Measurements from ENCODE around the gene BICRA. TPM values are rescaled to one million over a fixed set of nuclear protein-coding genes. Genes with fewer than 3 reads are reported as not detected.

Gene BICRA
- total RNA-seq, 1 donor, result 8.5 TPM

- no peak for TF ChIP-seq CTCF (IDR thresholded peaks at IDR 0.05; ENCODE audit: insufficient read depth, low read length)
- DNase-seq (ENCODE audit: low read depth), result peak; percentile 41
- no peak overlapping the region for H3K4me3 ChIP-seq (ENCODE audit: low read depth, low read length)
These were observed 10.8 kb downstream of the BICRA start for GRCh38 chr19:47619763-47620162.

- no peak for TF ChIP-seq CTCF (IDR thresholded peaks at IDR 0.05; ENCODE audit: insufficient read depth, low read length)
- H3K4me3 ChIP-seq (ENCODE audit: low read depth, low read length), result no peak overlapping the region
- no peak for DNase-seq (ENCODE audit: low read depth)
These were observed 14.4 kb downstream of the BICRA start for GRCh38 chr19:47623151-47623920.

GRCh38 chr19:47623921-47624391 lies 15.0 kb downstream of the BICRA start:
- TF ChIP-seq CTCF (IDR thresholded peaks at IDR 0.05; ENCODE audit: insufficient read depth, low read length), result no peak
- H3K4me3 ChIP-seq (ENCODE audit: low read depth, low read length), result no peak overlapping the region
- DNase-seq (ENCODE audit: low read depth), result no peak

GRCh38 chr19:47625650-47626049 lies 16.7 kb downstream of the BICRA start:
- H3K4me3 ChIP-seq (ENCODE audit: low read depth, low read length), result no peak overlapping the region
- no peak for TF ChIP-seq CTCF (IDR thresholded peaks at IDR 0.05; ENCODE audit: insufficient read depth, low read length)
- DNase-seq (ENCODE audit: low read depth), result no peak

GRCh38 chr19:47626238-47626637 lies 17.3 kb downstream of the BICRA start:
- H3K4me3 ChIP-seq (ENCODE audit: low read depth, low read length), result no peak overlapping the region
- no peak for DNase-seq (ENCODE audit: low read depth)
- TF ChIP-seq CTCF (IDR thresholded peaks at IDR 0.05; ENCODE audit: insufficient read depth, low read length), result no peak

- H3K4me3 ChIP-seq (ENCODE audit: low read depth, low read length), result no peak overlapping the region
These were observed 19.3 kb downstream of the BICRA start for GRCh38 chr19:47628078-47628771.

More at GRCh38 chr19:47628078-47628771, 19.3 kb downstream of the BICRA start:
- no peak for TF ChIP-seq CTCF (IDR thresholded peaks at IDR 0.05; ENCODE audit: insufficient read depth, low read length)
- DNase-seq (ENCODE audit: low read depth), result no peak
